GM12892 (cell line): ENCODE results near the gene SYT4.

Source experiments
- POLR2A ChIP-seq: IDR thresholded peaks from 2 replicates; pipeline ENCODE4 v1.6.1; 2011; ENCODE audit warnings: low read depth, low read length, control low read depth
- POLR2AphosphoS5 ChIP-seq: IDR thresholded peaks from 2 replicates; pipeline ENCODE4 v1.6.1; 2011; ENCODE audit warnings: low read depth, low read length, control low read depth

DNA sequence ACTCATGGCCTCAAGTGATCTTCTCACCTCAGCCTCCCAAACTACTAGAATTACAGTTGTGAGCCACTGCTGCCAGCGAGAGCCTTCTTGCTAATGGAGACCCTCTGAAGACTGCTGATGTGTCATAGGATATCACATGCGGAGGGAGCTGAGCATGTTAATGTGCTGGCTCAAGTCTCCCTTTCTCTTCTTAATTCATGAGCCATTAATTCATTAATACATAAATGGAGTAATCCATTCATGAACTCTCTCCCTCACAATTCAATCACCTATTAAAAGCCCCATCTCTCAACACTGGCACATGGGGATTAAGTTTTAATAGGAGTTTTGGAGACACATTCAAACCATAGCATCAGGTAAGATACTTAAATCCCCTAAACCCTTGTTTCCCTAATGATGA is 54.8 kb downstream of the SYT4 start:
- TF ChIP-seq POLR2AphosphoS5 (no peak), POLR2A (no peak)
